Activated CD8-positive, alpha-beta memory T cell treated with anti-CD3 and anti-CD28 coated beads, Interleukin-2, amount 50 U/mL, for 4 hours (primary cell): ENCODE data around the gene RNF141.

ENCODE experiments used
- DNase-seq: peaks from one replicate; pipeline ENCODE4 v3.0.0-alpha.2; 2020

RNF141 gene

DNA sequence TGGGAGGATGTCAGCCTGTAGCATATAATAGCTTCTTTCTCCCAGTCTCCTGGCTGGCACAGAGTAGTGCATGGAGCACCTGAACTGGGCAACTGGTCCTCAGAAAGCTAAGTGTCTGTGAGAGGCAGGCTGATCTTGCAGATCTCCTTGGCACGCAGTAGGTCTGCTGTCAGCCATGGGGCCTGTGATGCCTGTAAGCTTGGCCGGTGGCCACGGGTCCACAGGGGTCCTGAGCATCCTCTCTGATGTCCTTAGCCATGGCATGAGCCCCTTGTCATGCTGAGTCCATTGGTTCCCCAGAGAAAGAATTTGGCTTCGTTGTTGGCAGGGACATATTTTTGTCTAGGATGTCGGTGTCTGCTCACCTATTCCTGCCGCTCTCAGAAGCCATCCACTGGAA is 61.0 kb downstream of the RNF141 start:
- DNase-seq: no peak

GRCh38 chr11:10478574-10479550 is 62.1 kb downstream of the RNF141 start:
- no peak for DNase-seq

DNA sequence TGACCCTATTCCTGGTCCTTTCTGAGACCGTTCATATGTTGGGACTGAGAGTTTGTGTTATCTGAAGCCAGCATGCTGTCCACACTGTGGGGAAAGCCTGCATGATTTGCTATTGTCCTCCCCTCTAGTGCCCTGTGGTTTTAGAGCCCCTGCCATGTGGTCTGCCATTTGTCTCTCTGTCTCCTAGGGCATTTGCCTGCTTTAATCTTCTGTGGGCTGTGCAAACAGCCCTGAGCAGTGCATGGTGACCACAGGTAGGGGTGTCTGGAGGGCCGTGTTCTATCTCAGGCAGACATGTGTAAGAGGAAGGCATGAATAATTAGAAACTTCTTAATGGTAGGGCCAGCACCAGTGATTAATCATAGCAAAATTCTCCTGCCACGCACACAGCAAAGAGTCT is 62.9 kb downstream of the RNF141 start:
- DNase-seq: no peak

DNA sequence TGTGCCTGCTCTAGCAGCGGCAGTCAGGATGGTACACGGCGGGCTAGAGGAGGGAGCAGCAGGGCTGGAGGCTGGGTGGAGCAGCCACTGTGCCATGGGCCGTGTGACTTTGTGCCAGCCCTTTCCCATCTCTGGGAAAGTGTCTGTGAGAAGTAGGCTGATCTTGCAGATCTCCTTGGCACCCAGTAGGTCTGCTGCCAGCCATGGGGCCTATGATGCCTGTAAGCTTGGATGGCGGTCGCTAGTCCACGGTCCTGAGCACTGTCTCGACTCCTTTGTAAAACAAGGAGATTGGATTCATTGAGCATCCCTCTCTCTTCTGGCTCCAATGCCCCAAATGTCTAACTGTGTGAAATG is 63.3 kb downstream of the RNF141 start:
- no peak for DNase-seq

DNA sequence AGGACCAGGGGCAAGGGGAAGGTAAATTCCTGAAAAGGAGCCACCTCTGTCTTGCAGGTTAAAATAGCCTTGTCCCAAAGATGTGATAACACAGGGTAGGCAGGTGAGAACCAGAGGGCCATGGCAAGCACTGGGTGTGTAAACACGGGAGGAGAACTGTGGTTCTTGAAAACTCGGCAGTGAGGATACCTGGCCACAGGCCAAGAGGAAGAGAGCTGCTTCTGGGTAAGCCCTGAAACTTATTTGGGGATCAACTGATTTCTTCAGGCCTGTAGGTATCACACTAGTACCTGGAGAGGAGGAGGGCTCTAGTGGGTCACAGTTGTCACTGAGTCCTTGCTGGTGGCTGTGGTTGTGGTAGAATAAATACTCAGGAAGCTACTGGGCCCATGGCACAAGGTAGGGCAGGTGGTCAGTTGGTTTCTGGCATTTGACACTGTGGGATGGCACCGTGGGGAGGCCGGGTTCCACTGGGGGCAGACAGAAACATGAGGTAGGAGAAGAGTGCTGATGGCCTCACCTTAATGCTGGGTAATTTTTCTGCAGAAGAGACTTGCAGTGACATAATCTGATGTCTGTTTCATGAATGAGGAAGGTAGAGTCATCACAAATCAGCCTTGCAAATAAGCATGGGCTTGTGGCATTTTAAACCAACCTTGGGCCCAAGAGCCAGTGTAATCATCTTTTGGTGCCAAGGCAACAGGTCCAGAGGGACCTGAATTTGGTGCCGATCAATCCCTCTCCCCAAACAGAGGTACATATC is 63.9 kb downstream of the RNF141 start:
- no peak for DNase-seq

DNA sequence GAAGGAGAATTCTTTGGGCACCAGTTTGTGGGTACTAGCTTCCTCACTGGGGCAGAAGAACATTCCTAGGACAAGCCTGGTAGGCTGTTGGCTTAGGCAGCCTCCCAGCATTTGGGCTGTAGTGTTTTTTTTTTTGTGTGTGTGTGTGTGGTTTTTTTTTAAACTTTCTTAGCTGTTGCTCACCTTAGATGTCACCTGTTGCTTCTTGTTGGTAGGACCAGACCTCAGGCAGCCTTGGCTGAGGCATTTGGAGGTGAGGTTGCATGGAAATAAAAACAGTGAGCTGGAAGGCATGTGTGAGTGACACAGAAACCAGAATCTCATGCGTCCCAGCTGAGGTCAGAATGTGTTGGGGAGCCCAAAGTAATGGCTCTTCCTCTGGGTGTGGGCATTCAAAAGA is 64.6 kb downstream of the RNF141 start:
- no peak for DNase-seq

DNA sequence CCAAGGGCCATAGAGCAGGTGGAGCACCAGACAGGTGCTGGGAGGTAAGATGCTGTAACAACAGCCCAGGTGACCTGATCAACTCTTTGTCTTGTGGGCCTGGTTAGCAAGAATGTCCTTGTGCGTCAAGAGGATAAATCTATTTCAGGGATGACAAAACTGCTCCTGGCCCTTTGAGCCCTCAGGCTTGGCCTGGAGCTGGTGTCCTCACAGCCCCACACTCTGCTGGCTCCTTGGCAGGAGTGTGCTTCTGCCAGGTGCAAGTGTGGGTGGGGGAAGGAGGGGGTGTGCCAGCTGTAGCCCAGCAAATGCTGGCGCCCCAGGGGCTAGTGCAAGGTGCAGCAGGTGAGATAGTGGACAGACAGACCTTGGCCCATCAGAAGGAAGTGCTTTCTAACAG is 66.4 kb downstream of the RNF141 start:
- no peak for DNase-seq

DNA sequence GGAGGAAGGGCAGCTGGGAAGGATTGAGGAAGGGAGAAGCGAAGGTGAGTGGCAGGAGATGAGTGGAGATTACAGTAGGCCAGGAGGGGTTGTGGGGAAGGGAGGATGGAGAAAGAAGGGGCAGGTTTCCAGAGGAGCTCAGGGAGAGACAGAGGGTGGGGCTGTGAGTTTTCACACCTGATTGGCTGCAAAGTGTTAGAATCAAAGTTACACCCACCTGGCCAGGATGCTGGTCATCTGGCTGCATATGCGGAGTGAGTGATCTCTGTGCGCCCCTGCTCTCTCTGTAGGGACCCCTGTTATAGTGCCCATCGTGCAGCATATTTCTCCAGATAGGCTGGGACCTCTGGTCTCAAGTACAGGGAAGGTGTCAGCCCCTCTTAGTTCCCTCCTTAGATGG is 67.6 kb downstream of the RNF141 start:
- no peak for DNase-seq

GRCh38 chr11:10462746-10463300 is 78.2 kb downstream of the RNF141 start:
- no peak for DNase-seq
